HEK293T (cell line): ENCODE measurements around the gene WASF2.

ENCODE experiments used
- FOXM1 ChIP-seq: fragments of 450-650 bp; IDR thresholded peaks from 2 replicates; pipeline ENCODE4 v1.6.1; 2017; ENCODE audit warnings: mild to moderate bottlenecking, borderline replicate concordance
- LEF1 ChIP-seq: fragments of 450-650 bp; IDR thresholded peaks from 2 replicates; pipeline ENCODE4 v1.6.1; 2017; ENCODE audit warnings: mild to moderate bottlenecking, borderline replicate concordance
- NFRKB ChIP-seq: fragments of 450-650 bp; IDR thresholded peaks from 2 replicates; pipeline ENCODE4 v1.6.1; 2016; ENCODE audit warnings: mild to moderate bottlenecking, moderate library complexity
- SP1 ChIP-seq: fragments of 450-650 bp; IDR thresholded peaks from 2 replicates; pipeline ENCODE4 v1.6.1; 2017

DNA sequence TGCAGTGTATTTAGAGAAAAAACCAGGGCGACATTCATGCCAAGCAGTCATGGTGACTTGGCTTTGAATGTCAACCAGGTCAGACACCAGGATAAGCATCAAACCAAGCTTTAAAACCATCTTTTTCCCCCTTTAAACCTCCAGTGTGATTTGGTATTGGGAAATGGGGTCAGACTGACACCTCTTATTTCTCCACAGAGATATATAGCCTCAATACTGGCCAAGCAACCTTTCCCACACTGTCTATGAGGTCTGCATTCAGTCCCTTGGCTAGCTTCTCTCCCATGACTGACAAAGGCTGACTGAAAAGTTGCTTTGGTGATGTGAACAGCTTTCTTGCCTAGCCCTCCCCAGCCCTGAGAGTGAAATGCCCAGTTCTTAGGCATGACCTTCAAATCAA is 75.9 kb downstream of the WASF2 start:
- no peak for TF ChIP-seq LEF1
- no peak for TF ChIP-seq NFRKB
- no peak for TF ChIP-seq SP1
- no peak for TF ChIP-seq FOXM1
